NCI-H748 (cell line): ENCODE data around the gene COL9A3.

ENCODE experiments used
- DNase-seq: peaks from one replicate; lab custom pipeline; 2025; ENCODE audit not compliant: unreplicated experiment; lab: John Stamatoyannopoulos, UW

The COL9A3 gene

DNA sequence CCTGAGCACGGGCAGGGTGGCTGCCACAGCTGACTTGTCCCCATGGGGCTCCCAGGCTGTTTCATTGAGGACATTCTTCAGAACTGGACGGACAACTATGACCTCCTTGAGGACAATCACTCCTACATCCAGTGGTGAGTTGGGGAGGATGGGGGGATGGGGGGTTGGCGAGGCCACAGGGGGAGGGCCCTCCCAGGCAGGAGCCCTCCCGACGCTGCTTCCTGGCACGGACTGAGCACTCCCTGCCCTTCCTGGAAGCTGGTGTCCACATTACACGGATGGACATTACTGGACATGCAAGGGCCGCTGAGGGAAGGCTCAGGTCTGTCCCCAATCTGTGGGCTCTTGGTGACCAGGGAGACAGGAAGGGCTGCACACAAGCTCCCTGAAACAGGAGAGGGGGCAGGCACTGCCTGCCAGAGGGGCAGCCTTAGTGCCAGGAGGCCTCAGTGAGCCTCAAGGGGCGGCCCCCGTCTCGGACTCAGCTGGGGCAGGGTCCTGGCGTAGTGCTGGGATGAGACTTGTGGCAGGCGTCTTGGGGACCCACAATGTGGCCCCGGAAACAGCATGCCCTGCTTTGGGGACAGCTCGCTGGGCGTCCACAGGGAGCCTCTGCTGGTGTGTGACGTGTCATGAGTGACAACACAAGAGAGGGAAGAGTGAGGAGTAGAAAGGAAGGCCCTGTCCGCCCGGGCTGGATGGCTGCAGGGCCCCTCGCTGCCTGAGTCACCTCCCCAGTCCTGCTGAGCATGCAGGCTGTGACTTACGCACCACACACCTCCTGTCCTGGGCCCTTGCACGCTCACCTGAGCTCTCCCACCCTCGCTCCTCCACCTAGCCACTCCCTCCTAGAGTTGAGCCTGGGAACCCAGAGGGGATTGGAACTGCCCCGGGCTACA is 7.1 kb upstream of the COL9A3 start:
- DNase-seq = no peak

DNA sequence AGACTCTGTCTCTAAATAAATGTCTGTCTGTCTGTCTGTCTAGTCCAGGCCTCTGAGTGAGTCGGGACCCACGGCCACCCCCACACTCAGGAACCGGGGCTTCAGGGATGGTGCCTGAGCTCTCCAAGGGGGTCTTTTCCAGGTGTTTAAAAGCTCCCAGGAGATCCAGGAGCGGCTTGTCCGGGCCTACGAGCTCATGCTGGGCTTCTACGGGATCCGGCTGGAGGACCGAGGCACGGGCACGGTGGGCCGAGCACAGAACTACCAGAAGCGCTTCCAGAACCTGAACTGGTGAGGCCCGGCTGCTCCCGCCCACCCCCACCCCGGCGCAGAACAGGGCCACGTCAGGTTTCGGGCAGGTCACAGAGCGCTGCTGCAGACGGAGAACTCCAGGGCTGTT is 5.5 kb upstream of the COL9A3 start:
- DNase-seq = no peak

DNA sequence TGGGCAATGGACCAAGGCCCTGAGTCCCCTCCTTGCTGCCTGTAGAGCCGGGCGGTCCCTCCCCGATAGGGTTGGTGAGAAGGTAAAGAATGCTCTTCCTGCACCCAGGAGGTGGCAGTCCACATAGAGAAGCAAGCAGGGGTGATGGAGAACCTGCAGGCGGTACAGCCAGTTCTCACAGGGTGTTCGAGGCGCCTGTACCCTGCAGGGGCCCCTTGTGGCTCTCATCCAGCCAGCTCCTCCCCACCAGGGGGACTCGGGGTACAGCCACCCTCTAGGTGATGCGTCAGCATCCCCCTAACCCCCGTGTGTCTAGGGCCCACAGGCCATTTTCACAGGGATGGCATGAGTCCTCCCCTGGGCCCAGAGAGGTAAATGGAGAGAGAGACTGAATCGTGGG is 5.1 kb upstream of the COL9A3 start:
- DNase-seq = no peak

DNA sequence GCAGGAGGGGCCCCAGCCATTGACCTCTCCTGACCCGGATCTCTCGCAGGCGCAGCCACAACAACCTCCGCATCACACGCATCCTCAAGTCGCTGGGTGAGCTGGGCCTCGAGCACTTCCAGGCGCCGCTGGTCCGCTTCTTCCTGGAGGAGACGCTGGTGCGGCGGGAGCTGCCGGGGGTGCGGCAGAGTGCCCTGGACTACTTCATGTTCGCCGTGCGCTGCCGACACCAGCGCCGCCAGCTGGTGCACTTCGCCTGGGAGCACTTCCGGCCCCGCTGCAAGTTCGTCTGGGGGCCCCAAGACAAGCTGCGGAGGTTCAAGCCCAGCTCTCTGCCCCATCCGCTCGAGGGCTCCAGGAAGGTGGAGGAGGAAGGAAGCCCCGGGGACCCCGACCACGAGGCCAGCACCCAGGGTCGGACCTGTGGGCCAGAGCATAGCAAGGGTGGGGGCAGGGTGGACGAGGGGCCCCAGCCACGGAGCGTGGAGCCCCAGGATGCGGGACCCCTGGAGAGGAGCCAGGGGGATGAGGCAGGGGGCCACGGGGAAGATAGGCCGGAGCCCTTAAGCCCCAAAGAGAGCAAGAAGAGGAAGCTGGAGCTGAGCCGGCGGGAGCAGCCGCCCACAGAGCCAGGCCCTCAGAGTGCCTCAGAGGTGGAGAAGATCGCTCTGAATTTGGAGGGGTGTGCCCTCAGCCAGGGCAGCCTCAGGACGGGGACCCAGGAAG is 4.5 kb upstream of the COL9A3 start:
- DNase-seq = no peak

DNA sequence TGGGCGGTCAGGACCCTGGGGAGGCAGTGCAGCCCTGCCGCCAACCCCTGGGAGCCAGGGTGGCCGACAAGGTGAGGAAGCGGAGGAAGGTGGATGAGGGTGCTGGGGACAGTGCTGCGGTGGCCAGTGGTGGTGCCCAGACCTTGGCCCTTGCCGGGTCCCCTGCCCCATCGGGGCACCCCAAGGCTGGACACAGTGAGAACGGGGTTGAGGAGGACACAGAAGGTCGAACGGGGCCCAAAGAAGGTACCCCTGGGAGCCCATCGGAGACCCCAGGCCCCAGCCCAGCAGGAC is 4.0 kb upstream of the COL9A3 start:
- DNase-seq = no peak

DNA sequence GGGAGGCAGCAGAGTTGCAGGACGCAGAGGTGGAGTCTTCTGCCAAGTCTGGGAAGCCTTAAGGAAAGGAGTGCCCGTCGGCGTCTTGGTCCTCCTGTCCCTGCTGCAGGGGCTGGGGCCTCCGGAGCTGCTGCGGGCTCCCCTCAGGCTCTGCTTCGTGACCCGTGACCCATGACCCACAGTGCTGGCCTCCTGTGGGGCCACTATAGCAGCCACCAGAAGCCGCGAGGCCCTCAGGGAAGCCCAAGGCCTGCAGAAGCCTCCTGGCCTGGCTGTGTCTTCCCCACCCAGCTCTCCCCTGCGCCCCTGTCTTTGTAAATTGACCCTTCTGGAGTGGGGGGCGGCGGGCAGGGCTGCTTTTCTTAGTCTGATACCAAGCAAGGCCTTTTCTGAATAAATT is 3.3 kb upstream of the COL9A3 start:
- no peak for DNase-seq

DNA sequence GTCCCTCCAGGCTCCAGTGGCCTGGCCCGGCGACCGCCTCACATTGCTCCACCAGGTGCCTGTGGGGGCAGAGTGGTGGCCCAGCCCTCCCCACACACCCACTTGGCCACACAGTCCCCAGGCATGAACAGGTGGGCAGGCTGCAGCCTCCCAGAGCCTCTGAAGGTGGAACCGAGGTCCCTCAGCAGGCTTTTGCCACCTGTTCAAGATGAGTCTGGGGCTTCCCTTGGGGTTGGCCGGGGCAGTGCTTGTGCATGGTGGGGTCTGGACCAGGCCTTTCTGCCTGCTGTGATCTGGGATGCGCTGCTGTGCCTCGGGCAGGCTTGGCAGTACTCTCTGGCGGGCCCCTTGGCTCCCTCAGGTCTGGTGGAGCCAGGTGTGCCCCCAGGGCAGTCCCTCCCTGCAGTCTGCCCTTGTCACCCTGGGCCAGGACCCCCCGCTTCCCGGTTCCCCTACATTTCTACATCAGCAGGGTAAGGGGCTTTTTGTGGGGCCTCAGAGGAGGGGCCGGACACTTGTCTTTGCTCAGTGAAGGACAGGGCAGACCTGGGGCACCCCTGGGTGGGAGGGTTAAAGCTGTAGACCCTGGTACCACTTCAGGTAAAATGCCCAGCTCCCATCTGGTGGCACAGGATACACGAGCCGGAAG is 2.7 kb upstream of the COL9A3 start:
- DNase-seq = no peak

DNA sequence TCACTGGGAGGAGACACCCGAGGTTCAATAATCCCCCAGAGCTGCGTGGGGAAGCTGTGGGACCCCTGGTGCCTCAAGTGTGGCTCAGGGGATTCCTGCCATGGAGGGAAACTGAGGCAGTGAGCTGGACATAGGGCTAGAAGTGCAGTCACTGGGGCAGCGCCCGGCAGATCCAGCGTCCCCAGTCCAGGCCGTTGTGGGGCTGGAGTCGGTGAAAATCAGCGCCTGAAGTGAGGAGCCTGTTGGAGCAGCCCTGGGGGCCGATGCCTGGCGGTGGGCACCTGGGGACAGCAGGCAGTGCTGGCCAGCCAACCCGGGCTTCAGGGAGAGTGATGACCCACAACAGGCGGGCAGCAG is 2.2 kb upstream of the COL9A3 start:
- no peak for DNase-seq

DNA sequence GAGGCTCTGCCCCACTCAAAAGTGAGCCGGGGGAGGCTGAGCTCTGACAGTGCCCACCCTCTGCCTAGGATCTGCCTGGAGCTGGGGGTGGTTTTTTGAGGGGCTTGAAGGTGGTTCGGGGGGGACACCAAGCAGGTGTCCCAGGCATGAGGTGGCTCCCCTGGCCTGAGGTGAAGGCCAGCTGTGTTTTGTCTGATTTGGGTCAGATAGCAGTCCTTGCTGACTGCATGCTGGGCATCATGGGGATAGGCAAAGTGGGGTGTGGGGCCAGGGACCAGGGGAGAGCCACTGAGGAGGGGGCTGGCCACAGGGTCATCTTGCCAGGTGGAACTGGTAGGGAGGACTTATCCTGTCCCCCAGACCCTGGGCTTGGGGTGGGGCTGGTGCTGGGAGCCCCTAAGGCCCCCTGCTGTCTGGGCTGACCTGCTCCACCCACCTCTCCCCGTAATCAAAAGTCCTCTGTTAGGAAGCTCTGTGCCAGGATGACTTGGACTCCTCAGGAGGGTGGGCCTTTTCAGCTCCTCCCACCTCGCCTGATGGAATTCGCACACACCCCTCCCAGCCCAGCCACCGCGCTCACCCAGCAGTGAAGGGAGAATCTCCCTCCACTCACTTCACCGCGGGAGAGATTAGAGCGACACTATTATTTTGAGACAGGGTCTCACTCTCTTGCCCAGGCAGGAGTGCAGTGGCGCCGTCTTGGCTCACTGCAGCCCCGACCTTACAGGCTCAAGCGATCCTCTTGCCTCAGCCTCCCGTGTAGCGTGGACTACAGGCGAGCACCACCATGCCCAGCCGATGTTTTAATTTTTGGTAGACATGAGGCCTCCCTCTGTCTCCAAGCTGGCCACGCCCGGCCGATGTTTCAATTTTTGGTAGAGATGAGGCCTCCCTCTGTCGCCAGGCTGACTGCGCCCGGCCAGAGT is 1.5 kb upstream of the COL9A3 start:
- DNase-seq = no peak

DNA sequence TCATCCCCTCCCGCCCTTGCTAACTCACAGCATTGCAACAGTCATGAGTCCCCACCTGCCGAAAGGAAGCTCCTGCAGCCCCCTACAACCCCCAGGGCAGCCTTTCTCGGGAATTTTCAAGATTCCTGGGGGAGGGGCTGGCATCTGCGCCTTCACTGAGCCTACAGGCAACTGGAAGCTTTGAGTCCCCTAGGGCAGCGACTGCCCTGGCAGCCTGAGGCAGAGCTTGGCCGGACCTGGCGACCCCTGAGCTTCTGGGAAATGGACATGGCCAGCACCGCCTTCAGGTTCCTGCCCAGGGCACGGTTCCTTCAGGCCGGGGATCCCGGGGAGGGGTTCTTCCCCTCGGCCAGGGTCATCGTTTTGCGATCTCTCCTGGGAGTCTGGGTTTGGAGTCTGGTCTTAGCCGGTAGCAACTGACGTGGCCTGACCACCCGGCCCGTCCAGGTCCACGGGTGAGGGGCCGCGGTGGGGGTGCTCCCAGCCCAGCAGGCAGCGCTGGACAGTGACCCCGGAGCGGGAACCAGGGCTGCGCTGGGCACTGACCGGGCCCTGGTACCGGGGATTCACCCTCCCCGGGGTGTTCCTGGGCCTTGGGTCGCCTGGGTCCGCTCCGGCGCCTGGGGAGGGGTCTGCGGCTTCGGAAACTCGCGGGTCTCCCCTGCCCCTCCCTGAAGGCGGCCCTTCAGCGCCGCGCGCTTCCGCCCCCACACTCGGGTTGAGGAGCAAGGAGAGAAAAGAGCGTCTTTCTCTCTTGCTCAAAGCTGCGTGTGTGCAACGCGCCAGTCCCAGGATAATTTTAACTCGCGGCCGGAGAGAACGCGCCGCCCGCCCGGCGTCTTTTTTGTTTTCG is 593 bp upstream of the COL9A3 start:
- DNase-seq = peak; percentile 58

DNA sequence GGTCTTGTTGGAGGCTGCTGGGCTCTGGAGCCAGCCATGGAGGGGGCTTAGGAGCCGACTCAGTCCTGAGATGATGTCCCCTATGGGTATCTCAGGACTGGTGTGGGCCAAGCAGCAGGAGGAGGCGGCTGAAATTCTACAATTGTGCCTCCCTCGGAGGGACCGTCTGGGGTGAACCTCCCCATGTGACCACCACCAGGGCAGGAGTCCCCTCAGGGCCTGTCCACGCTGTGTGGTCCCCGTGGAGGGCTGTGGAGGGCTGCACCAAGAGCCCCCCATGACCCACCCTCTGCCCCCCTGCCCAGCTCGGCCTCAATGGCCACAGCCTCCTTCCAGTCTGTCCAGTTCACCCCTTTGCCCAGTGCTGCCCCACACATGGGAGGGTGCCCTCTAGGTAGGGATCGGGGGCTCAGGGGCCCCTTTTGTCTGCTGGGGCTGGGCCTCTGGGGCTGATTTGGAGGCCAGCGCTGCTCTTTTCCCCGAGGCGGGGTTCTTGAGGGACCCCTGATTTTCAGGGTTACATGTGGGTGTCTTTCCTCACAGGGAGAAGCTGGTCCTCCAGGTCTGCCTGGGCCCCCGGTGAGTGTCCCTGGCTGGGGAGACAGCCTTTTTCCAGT is 1.2 kb downstream of the COL9A3 start:
- DNase-seq = no peak

DNA sequence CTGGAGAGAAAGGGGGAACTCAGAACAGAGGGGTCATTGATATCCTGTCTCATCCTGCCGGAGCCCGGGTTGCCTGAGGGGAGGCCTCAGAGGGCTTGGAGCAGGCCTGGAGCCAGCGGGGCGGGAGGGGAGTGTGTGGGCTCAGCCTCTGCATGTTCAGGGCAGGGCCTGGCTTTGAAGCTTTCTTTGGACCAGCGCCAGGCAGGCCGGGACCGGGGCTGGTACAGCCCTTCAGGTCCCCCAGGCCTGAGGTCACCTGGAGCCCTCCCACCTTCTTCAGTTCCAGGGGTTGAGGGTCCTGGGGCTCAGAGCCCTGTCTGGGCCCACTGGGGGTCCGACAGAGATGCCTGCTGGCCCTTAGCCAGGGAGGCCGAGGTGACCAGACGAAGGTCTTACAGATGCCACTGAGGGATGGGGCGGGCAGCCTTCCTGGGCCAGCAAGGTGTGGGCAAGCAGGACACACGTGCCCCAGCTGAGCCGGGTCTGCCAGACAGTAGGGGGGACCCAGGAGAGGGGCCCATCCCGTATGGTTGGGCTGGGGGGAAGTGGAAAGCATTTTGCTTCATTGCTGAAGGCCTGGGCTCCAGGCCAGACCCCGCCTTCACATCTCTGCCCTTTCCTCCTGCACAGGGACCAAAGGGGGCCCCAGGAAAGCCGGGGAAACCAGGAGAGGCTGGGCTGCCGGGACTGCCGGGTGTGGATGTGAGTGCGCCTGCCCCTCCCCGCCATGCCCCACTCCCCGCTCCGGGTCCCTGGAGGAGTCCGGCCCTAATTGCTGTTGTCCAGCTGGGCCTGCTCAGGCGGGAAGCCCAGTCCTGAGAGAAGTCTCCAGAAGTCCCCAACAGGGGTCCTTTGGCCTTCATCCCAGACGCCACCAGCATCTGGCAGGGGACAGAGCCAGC is 2.0 kb downstream of the COL9A3 start:
- DNase-seq = peak; percentile 17

DNA sequence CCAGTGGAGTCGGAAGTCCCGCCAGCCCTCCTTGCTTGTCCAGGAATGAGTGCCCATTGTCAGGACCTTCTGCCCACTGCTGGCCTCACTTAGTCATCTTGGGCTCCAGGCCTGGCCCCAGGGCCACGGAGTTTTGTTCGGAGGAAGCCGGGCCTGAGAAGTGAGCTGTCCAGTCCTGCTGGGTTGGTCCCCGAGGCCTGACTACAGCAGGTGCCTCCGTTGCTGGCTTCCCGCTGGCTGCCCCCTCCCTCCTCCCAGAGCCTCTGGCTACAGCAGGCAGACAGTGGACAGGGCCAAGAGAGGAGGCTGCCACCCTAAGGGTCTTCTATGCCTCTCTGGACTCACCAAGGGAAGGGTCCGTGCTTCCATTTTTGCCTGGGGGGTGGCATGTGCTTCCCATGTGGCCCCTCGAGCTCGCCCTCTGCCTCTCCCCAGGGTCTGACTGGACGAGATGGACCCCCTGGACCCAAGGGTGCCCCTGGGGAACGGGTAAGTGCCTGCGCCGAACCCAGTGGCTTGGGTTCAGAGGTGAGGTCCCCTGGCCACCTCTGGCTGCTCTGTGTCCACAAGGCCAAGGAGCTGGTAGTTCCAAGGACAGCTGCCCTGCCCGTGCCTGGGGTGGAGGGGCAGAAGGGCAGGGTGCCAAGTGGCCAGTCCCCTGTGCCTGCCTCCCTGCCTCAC is 2.8 kb downstream of the COL9A3 start:
- DNase-seq = no peak

DNA sequence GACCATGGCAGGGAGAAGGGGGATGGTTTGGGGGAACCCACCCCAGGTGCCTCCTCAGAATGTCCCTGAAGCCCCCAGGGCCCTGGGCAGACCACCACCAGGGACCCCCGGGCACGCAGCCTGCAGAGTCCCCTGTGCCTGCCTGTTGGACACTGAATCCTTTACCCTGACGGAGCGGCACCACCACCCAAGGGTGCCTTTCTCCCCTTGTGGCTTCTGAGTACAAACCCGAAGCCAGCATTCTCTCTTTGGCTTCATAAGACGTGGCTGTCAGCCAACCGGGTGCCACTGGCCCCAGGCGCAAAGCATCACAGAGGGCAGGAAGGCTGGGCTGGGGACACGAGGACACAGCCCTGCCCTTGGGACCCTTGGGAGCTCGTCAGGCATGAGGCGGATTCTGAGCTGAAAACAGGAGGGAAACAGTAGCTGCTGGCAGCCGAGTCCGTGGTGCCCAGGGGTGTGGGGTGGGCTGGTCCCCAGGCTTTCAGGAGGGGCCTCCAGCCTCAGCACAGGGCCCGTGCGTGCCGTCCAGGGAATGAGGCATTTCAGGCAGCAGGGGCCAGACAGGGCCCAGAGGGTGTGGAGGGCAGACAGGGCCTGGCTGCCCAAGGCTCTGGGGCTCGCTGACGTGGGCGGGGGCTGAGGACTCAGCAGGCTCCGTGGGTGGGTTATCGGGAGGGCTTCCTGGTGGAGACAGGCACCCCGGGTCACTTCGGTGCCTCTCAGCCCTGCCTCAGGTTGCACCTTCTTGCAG is 3.5 kb downstream of the COL9A3 start:
- no peak for DNase-seq

DNA sequence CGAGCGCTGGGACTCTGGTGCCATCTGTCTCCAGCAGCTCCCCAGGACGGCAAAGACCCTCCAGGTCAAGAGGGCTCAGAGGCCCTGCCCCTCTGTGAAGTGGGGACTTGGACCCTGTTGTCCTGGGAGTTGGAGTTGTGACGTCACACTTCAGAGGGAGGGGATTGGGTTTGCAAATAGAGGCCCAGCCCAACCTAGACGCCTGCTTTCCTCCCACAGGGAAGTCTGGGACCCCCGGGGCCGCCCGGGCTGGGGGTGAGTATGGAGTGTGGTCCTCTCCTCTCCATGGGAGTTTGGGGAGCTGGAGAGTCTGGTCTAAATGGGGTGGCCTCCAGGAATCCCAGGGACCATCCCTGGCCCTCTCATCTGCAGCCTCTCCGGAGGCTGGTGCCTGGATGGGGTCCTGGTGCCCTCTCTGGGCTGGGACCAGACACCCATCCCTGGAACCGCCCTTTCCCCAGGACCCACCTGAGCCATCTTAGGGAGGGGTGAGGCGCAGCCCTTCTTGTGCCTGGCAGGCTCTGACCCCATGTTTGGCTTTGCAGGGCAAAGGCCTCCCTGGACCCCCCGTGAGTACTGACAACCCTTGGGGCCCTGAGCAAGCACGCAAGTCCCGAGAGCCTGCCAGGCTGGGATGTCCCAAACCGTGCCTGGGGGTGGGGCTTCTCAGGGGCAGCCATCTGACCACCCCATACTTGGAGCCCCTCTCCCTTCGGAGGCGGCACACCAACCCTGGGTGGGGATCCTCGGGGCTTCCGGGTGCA is 4.3 kb downstream of the COL9A3 start:
- no peak for DNase-seq

DNA sequence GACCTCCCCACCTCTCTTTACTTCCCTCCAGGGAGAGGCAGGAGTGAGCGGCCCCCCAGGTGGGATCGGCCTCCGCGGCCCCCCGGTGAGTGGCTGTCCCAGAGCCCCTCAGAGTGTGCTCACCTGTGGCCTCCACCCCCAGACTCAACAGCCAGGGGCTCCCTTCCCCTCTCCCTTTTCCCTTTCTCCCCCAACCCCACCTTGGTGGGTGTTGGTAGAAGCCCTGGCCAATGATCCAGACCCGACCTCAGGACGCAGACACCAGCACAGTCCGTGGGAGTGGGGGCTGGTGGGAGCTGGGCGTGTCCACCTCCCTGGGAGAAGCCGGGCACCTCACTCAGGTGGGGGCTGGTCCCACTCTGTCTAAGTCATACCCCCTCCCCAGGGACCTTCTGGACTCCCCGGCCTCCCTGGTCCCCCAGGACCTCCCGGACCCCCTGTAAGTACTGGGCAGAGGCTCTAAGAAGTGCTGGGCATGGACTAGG is 4.9 kb downstream of the COL9A3 start:
- no peak for DNase-seq
